ENCODE measurements around the gene C11orf58. TPM values are rescaled to one million over a fixed set of nuclear protein-coding genes. Genes with fewer than 3 reads are reported as not detected.
A peak's percentile ranks its signal among the peaks of the same experiment; 100 is the strongest.

C11orf58 gene
- total RNA-seq (2022) (153 and 157 TPM in 2 replicates), Bru-seq, nascent RNA (percentile 95 among the genes with signal in this experiment), BruChase-seq, experiment 1, labeled RNA remaining after a 6-hour chase (percentile 97 among the genes with signal in this experiment), BruChase-seq, experiment 2, labeled RNA remaining after a 2-hour chase (percentile 95 among the genes with signal in this experiment)
- long read RNA-seq, full-length matches to known transcripts = 306 of 338 reads
- long read RNA-seq, partial matches to known transcripts = 0 of 338 reads
- long read RNA-seq, other reads (novel, unspliced or antisense) = 32 of 338 reads

GRCh38 chr11:16738193-16738946, at the start of gene C11orf58:
TSS of gene C11orf58 (plus strand) at chr11:16738647. CDS start at chr11:16738779, 132 bp downstream.
- H3K27ac Mint-ChIP-seq (ENCODE audit: unreplicated experiment) = no peak within 1 kb of the TSS
- TF ChIP-seq, protein P1, sequence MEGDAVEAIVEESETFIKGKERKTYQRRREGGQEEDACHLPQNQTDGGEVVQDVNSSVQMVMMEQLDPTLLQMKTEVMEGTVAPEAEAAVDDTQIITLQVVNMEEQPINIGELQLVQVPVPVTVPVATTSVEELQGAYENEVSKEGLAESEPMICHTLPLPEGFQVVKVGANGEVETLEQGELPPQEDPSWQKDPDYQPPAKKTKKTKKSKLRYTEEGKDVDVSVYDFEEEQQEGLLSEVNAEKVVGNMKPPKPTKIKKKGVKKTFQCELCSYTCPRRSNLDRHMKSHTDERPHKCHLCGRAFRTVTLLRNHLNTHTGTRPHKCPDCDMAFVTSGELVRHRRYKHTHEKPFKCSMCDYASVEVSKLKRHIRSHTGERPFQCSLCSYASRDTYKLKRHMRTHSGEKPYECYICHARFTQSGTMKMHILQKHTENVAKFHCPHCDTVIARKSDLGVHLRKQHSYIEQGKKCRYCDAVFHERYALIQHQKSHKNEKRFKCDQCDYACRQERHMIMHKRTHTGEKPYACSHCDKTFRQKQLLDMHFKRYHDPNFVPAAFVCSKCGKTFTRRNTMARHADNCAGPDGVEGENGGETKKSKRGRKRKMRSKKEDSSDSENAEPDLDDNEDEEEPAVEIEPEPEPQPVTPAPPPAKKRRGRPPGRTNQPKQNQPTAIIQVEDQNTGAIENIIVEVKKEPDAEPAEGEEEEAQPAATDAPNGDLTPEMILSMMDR (IDR thresholded peaks at IDR 0.05; ENCODE audit: unreplicated experiment) = no peak
- CTCF ChIA-PET = interaction anchor here (3.1 kb wide), 1 partner anchor 106 kb away, joined by 13 read pairs; no protein-coding TSS in a partner anchor
- H3K27me3 Mint-ChIP-seq (ENCODE audit: unreplicated experiment) = no peaks in the 10 kb centered on the region
- intact Hi-C loops (cut with micrococcal nuclease; ENCODE audit: unreplicated experiment) = loop anchor here (1.0 to 2.0 kb wide), 2 partner anchors 68 to 106 kb away; no protein-coding TSS in a partner anchor
- no peak within 1 kb of the TSS for H3K4me3 Mint-ChIP-seq (ENCODE audit: low read depth, unreplicated experiment)
- H3K4me1 Mint-ChIP-seq (ENCODE audit: low read depth, unreplicated experiment) = peaks cover 17% of the 10 kb centered on the region
- BruUV-seq (replicated peaks) = no TSS peak
- no peaks in the 10 kb centered on the region for H3K9me3 Mint-ChIP-seq (ENCODE audit: low read depth, unreplicated experiment)
- H3K36me3 Mint-ChIP-seq (ENCODE audit: insufficient read depth, unreplicated experiment) = peaks cover 8% of the 10 kb centered on the region
- peak; percentile 95 for DNase-seq

- intact Hi-C loops (cut with micrococcal nuclease; ENCODE audit: unreplicated experiment) = no loop called here
- Mint-ChIP-seq H3K27ac (ENCODE audit: unreplicated experiment) (no peak overlapping the region), H3K9me3 (ENCODE audit: low read depth, unreplicated experiment) (no peaks in the 10 kb centered on the region), H3K4me1 (ENCODE audit: low read depth, unreplicated experiment) (no peaks in the 10 kb centered on the region), H3K36me3 (ENCODE audit: insufficient read depth, unreplicated experiment) (no peaks in the 10 kb centered on the region), H3K27me3 (ENCODE audit: unreplicated experiment) (no peaks in the 10 kb centered on the region), H3K4me3 (ENCODE audit: low read depth, unreplicated experiment) (no peak overlapping the region)
- CTCF ChIA-PET = no interaction called here
- no TSS peak for BruUV-seq (replicated peaks)
- no peak for DNase-seq
- TF ChIP-seq, protein P1 (IDR thresholded peaks at IDR 0.05; ENCODE audit: unreplicated experiment) = no peak
Measured at GRCh38 chr11:16690086-16690485, 48.4 kb upstream of the C11orf58 start.

GRCh38 chr11:16703795-16704194, 34.7 kb upstream of the C11orf58 start:
- Mint-ChIP-seq H3K4me3 (ENCODE audit: low read depth, unreplicated experiment) (no peak overlapping the region), H3K27me3 (ENCODE audit: unreplicated experiment) (no peaks in the 10 kb centered on the region), H3K27ac (ENCODE audit: unreplicated experiment) (no peak overlapping the region), H3K36me3 (ENCODE audit: insufficient read depth, unreplicated experiment) (no peaks in the 10 kb centered on the region), H3K9me3 (ENCODE audit: low read depth, unreplicated experiment) (no peaks in the 10 kb centered on the region), H3K4me1 (ENCODE audit: low read depth, unreplicated experiment) (no peaks in the 10 kb centered on the region)
- BruUV-seq (replicated peaks) = no TSS peak
- TF ChIP-seq, protein P1 (IDR thresholded peaks at IDR 0.05; ENCODE audit: unreplicated experiment) = no peak
- CTCF ChIA-PET = interaction anchor here (0.7 kb wide), 1 partner anchor 70 kb away, joined by 4 read pairs; no protein-coding TSS in a partner anchor
- intact Hi-C loops (cut with micrococcal nuclease; ENCODE audit: unreplicated experiment) = no loop called here
- no peak for DNase-seq

DNA sequence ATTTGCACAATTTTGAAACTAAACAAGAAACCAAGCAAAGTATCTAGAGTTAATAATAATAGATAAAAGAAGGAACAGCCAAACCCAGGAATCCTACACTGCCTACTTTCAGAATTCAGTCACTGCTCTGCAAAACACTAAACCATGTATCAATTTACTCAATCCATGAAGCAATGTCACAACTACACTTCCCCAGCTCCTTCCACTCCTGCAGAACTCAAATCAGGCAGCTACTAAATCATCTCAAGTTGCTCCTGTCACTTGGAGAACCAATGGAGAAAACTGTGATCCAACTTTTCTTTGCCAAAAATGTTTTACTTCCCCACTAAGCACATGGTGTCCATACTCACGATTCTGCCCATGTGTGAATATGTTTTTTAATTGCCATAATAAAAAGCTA, 24.9 kb upstream of the C11orf58 start:
- no TSS peak for BruUV-seq (replicated peaks)
- TF ChIP-seq, protein P1 (IDR thresholded peaks at IDR 0.05; ENCODE audit: unreplicated experiment) = no peak
- Mint-ChIP-seq H3K4me3 (ENCODE audit: low read depth, unreplicated experiment) (no peak overlapping the region), H3K36me3 (ENCODE audit: insufficient read depth, unreplicated experiment) (no peaks in the 10 kb centered on the region), H3K9me3 (ENCODE audit: low read depth, unreplicated experiment) (no peaks in the 10 kb centered on the region), H3K4me1 (ENCODE audit: low read depth, unreplicated experiment) (no peaks in the 10 kb centered on the region), H3K27me3 (ENCODE audit: unreplicated experiment) (no peaks in the 10 kb centered on the region), H3K27ac (ENCODE audit: unreplicated experiment) (no peak overlapping the region)
- no peak for DNase-seq
- intact Hi-C loops (cut with micrococcal nuclease; ENCODE audit: unreplicated experiment) = no loop called here
- CTCF ChIA-PET = no interaction called here

All from Calu3 (cell line).